ENCODE measurements around the gene SNRNP200. TPM values are rescaled to one million over a fixed set of nuclear protein-coding genes. Genes with fewer than 3 reads are reported as not detected.
A peak's percentile ranks its signal among the peaks of the same experiment; 100 is the strongest.

The SNRNP200 gene
- total RNA-seq, 1 experiment from 2014 or later = 231 TPM

- Histone ChIP-seq H3K36me3 (ENCODE audit: control insufficient read depth, insufficient read depth, low read length) (peaks cover 14% of the 10 kb centered on the region), H3K27ac (ENCODE audit: low read length) (no peak overlapping the region), H3K4me3 (ENCODE audit: low read depth in 2 of 2, low read length in 2 of 2) (no peak overlapping the region), H3K4me1 (ENCODE audit: control insufficient read depth, insufficient read depth, low read length) (peaks cover 5% of the 10 kb centered on the region; the same call in 1 of the 2 replicates), H3K27me3 (ENCODE audit: control insufficient read depth, insufficient read depth, low read length) (no peaks in the 10 kb centered on the region), H3K9me3 (ENCODE audit: control insufficient read depth, insufficient read depth, low read depth, low read length) (no peaks in the 10 kb centered on the region)
- in situ Hi-C loops (cut with HindIII; ENCODE audit: low pct_unique_long_range_greater_than_20kb, low sequenced_read_pairs) = loop anchor here (25.0 kb wide), 1 partner anchor 110 kb away; no protein-coding TSS in a partner anchor
- ATAC-seq (peak; percentile 18; the same call in 1 of the 2 replicates), DNase-seq (ENCODE audit: low read depth, low spot score) (no peak)
- TF ChIP-seq SIN3A (IDR thresholded peaks at IDR 0.05; ENCODE audit: borderline replicate concordance, insufficient read depth, low read depth, low read length) (no peak), TCF7L2 (IDR thresholded peaks at IDR 0.05; ENCODE audit: low read depth, low read length) (no peak), POLR2AphosphoS5 (IDR thresholded peaks at IDR 0.05; ENCODE audit: low read depth, low read length) (peak; percentile 32; the same call in 1 of the 2 replicates)
- TF ChIP-seq, protein P1, sequence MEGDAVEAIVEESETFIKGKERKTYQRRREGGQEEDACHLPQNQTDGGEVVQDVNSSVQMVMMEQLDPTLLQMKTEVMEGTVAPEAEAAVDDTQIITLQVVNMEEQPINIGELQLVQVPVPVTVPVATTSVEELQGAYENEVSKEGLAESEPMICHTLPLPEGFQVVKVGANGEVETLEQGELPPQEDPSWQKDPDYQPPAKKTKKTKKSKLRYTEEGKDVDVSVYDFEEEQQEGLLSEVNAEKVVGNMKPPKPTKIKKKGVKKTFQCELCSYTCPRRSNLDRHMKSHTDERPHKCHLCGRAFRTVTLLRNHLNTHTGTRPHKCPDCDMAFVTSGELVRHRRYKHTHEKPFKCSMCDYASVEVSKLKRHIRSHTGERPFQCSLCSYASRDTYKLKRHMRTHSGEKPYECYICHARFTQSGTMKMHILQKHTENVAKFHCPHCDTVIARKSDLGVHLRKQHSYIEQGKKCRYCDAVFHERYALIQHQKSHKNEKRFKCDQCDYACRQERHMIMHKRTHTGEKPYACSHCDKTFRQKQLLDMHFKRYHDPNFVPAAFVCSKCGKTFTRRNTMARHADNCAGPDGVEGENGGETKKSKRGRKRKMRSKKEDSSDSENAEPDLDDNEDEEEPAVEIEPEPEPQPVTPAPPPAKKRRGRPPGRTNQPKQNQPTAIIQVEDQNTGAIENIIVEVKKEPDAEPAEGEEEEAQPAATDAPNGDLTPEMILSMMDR (IDR thresholded peaks at IDR 0.05) = no peak
- TF ChIP-seq, protein P2, sequence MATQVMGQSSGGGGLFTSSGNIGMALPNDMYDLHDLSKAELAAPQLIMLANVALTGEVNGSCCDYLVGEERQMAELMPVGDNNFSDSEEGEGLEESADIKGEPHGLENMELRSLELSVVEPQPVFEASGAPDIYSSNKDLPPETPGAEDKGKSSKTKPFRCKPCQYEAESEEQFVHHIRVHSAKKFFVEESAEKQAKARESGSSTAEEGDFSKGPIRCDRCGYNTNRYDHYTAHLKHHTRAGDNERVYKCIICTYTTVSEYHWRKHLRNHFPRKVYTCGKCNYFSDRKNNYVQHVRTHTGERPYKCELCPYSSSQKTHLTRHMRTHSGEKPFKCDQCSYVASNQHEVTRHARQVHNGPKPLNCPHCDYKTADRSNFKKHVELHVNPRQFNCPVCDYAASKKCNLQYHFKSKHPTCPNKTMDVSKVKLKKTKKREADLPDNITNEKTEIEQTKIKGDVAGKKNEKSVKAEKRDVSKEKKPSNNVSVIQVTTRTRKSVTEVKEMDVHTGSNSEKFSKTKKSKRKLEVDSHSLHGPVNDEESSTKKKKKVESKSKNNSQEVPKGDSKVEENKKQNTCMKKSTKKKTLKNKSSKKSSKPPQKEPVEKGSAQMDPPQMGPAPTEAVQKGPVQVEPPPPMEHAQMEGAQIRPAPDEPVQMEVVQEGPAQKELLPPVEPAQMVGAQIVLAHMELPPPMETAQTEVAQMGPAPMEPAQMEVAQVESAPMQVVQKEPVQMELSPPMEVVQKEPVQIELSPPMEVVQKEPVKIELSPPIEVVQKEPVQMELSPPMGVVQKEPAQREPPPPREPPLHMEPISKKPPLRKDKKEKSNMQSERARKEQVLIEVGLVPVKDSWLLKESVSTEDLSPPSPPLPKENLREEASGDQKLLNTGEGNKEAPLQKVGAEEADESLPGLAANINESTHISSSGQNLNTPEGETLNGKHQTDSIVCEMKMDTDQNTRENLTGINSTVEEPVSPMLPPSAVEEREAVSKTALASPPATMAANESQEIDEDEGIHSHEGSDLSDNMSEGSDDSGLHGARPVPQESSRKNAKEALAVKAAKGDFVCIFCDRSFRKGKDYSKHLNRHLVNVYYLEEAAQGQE (IDR thresholded peaks at IDR 0.05; ENCODE audit: insufficient read depth in 1 of 2, low read depth in 2 of 2, low read length in 1 of 2) = no peak
- ChIA-PET CTCF (no interaction called here), POLR2A (interaction anchor here (0.6 kb wide), 1 partner anchor 87 kb away, joined by 4 read pairs; no protein-coding TSS in a partner anchor)
- BruUV-seq (replicated peaks) = TSS peak; percentile 67
- intact Hi-C loops (cut with micrococcal nuclease; ENCODE audit: unreplicated experiment) = no loop called here
Measured at GRCh38 chr2:96271995-96272394, 33.4 kb downstream of the SNRNP200 start.

- in situ Hi-C loops (cut with HindIII; ENCODE audit: low pct_unique_long_range_greater_than_20kb, low sequenced_read_pairs) = loop anchor here (25.0 kb wide), 1 partner anchor 105 kb away; no protein-coding TSS in a partner anchor
- POLR2A ChIA-PET = no interaction called here
- Histone ChIP-seq H3K27ac (ENCODE audit: low read length) (peak overlapping the region; percentile 76; the same call in 1 of the 2 replicates), H3K4me3 (ENCODE audit: low read depth in 2 of 2, low read length in 2 of 2) (peak overlapping the region; percentile 61 to 94), H3K27me3 (ENCODE audit: control insufficient read depth, insufficient read depth, low read length) (no peaks in the 10 kb centered on the region), H3K9me3 (ENCODE audit: control insufficient read depth, insufficient read depth, low read depth, low read length) (no peaks in the 10 kb centered on the region), H3K4me1 (ENCODE audit: control insufficient read depth, insufficient read depth, low read length) (peaks cover 18% of the 10 kb centered on the region), H3K36me3 (ENCODE audit: control insufficient read depth, insufficient read depth, low read length) (peaks cover 3% of the 10 kb centered on the region; the same call in 1 of the 2 replicates)
- CTCF ChIA-PET = interaction anchor here (0.6 kb wide), 1 partner anchor 130 kb away, joined by 3 read pairs; no protein-coding TSS in a partner anchor
- intact Hi-C loops (cut with micrococcal nuclease; ENCODE audit: unreplicated experiment) = no loop called here
- BruUV-seq (replicated peaks) = no TSS peak
- TF ChIP-seq TCF7L2 (IDR thresholded peaks at IDR 0.05; ENCODE audit: low read depth, low read length) (no peak), POLR2AphosphoS5 (IDR thresholded peaks at IDR 0.05; ENCODE audit: low read depth, low read length) (no peak), SIN3A (IDR thresholded peaks at IDR 0.05; ENCODE audit: borderline replicate concordance, insufficient read depth, low read depth, low read length) (no peak)
- TF ChIP-seq, protein P2 (IDR thresholded peaks at IDR 0.05; ENCODE audit: insufficient read depth in 1 of 2, low read depth in 2 of 2, low read length in 1 of 2) = no peak
- TF ChIP-seq, protein P1 (IDR thresholded peaks at IDR 0.05) = no peak; the same call in 1 of the 2 replicates
- DNase-seq (ENCODE audit: low read depth, low spot score) (no peak), ATAC-seq (no peak)
Measured at GRCh38 chr2:96267159-96267971, 38.0 kb downstream of the SNRNP200 start.

All from Panc1 (cell line).